ENCODE results near the gene KITLG. TPM values are rescaled to one million over a fixed set of nuclear protein-coding genes. Genes with fewer than 3 reads are reported as not detected.
"Not testable (repeated sequence)": the region's sequence is repeated elsewhere in the genome, so short reads cannot be mapped to it uniquely, and the experiment has no call there.

KITLG gene
- total RNA-seq, 1 donor from 2014 or later, result 13.2 TPM

DNA sequence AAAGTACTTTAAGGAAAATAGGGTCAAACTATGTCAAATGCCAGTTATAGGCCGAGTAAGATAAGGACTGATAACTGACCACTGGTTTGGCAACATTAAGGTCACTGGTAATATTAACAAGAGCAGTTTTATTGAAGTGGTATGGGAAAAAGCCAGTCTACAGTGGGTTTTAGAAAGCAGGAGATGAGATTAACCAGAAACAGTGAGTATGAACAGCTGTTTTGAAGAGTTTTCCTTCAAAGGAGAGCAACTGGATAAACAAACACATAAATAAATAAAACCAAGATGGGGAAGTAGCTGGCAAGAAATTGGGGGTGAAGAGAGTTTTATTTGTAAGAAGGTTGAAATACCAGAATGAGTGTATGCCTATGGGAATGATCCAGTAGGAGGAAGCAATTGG is 30.3 kb downstream of the KITLG start:
- Histone ChIP-seq H3K27me3 (no peaks in the 10 kb centered on the region), H3K9me3 (no peaks in the 10 kb centered on the region), H3K4me3 (no peak overlapping the region), H3K36me3 (no peaks in the 10 kb centered on the region), H3K27ac (no peak overlapping the region), H3K4me1 (peaks cover 0 to 9% of the 10 kb centered on the region in 2 donors)
- DNase-seq (ENCODE audit: low spot score in 2 of 2), result no peak
- no peak for TF ChIP-seq CTCF (IDR thresholded peaks at IDR 0.05)
- intact Hi-C loops (cut with DNase I), result no loop called here

DNA sequence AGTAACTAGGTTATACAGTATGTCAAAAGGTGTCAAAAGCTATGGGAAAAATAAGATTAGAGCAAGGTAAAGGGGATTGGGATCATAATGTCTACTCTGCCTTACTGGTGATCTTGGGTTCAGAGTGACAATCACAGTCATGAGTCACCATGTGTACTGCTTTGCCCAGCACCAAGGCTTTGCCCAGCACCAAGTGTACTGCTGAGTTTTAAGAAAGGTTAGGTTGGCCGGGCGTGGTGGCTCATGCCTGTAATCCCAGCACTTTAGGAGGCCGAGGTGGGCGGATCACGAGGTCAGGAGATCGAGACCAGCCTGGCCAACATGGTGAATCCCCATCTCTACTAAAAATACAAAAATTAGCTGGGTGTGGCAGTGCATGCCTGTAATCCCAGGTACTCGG is 32.3 kb downstream of the KITLG start:
- DNase-seq (ENCODE audit: low spot score in 2 of 2); H3K27me3 ChIP-seq; intact Hi-C loops (cut with DNase I); H3K36me3 ChIP-seq; H3K4me1 ChIP-seq; H3K9me3 ChIP-seq; H3K27ac ChIP-seq; H3K4me3 ChIP-seq: not testable (repeated sequence)

GRCh38 chr12:88546853-88547252 is 33.4 kb downstream of the KITLG start:
- H3K27me3 ChIP-seq, result no peaks in the 10 kb centered on the region
- intact Hi-C loops (cut with DNase I), result no loop called here
- DNase-seq (ENCODE audit: low spot score in 2 of 2), result no peak
- no peak overlapping the region for H3K4me3 ChIP-seq
- H3K27ac ChIP-seq, result no peak overlapping the region
- H3K4me1 ChIP-seq, result no peaks in the 10 kb centered on the region
- no peaks in the 10 kb centered on the region for H3K9me3 ChIP-seq
- no peak for TF ChIP-seq CTCF (IDR thresholded peaks at IDR 0.05)
- no peaks in the 10 kb centered on the region for H3K36me3 ChIP-seq

DNA sequence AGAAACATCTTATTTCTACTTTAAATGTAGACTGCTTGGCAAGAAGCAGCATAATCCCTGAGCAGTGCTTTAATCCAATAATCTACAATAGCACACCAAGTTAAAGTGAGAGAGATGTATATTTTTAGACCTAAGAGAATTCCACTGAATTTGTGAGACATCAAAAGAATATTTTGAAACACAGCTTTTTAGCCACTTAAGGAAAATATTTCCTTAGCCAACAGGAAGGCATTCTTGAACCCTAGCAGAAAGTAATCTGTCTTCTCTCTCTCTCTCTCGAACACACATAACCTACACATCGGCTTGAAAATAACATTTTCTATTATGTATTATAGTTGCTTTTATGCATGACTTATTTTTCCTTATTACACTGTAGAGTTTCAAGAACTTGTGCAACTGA is 34.0 kb downstream of the KITLG start:
- H3K9me3 ChIP-seq, result no peaks in the 10 kb centered on the region
- no peak overlapping the region for H3K4me3 ChIP-seq
- no peaks in the 10 kb centered on the region for H3K4me1 ChIP-seq
- no peak for DNase-seq (ENCODE audit: low spot score in 2 of 2)
- no peak for TF ChIP-seq CTCF (IDR thresholded peaks at IDR 0.05)
- no peak overlapping the region for H3K27ac ChIP-seq
- H3K36me3 ChIP-seq, result no peaks in the 10 kb centered on the region
- intact Hi-C loops (cut with DNase I), result no loop called here
- no peaks in the 10 kb centered on the region for H3K27me3 ChIP-seq

DNA sequence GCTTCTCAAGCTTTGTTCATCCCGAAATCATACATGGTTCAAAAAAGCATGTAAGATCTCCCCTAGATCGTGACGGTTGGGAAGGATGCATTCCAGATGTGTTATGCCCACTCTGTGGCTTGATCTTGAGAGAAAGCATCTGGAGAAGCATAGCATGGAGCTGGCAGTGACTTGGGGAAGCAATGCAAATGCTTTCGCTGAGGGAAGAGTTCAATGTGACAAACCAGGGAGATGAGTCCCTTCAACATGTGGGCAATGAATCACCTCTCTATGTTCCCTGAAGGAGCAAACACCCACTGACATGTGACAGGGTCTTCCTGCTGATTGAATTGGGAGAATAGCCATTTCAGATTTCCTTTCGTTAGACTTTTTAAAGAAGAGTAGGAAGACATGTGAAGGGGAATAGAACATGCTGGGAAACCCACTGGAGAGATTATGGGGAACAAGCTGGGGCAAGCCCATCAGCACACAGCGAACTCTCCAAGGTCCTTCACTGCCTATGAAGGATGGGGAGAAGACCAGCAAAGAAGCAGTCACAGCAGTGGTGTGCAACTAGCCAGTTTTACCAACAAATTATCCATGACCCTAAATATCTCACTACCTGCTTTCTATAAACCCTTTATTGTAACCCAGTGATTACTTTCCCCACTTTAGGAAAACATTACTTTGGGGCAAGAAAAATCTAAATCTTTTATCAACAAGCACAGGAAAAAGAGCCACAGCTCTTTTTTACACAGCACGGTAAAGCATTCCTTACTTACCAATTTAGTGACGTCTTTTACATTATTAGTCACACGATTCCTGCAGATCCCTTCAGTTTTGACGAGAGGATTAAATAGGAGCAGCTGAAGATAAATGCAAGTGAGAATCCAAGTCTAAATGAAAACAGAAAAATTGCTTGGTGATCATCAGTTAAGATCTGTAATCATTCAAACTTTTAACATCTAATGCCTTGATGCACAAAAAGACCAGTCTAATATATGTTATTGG is 35.0 kb downstream of the KITLG start:
- Histone ChIP-seq H3K27ac (no peak overlapping the region), H3K36me3 (no peaks in the 10 kb centered on the region), H3K9me3 (no peaks in the 10 kb centered on the region), H3K4me1 (no peaks in the 10 kb centered on the region), H3K4me3 (no peak overlapping the region), H3K27me3 (no peaks in the 10 kb centered on the region)
- DNase-seq (ENCODE audit: low spot score in 2 of 2), result no peak
- intact Hi-C loops (cut with DNase I), result no loop called here
- no peak for TF ChIP-seq CTCF (IDR thresholded peaks at IDR 0.05)

DNA sequence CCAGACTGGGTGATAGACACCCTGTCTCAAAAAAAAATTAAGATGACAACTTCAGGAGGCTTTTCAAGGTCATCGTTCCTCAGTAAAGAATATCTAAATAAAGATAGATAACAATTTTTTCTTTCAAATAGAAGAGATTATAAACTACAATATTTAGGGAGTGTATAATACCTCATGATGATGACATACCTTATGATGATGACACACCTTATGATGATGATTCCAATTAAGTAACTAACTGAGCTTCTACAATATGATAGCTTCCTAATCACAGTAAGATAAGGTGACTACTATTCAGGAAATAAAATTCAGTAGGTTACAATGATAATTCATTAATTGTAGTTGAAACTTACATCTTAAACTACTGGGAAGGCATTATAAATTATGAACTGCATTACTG is 40.4 kb downstream of the KITLG start:
- Histone ChIP-seq H3K4me3 (no peak overlapping the region), H3K27ac (no peak overlapping the region), H3K36me3 (no peaks in the 10 kb centered on the region), H3K9me3 (no peaks in the 10 kb centered on the region), H3K27me3 (no peaks in the 10 kb centered on the region), H3K4me1 (no peaks in the 10 kb centered on the region)
- no peak for DNase-seq (ENCODE audit: low spot score in 2 of 2)
- no peak for TF ChIP-seq CTCF (IDR thresholded peaks at IDR 0.05)
- intact Hi-C loops (cut with DNase I), result no loop called here

Data from ascending aorta (tissue), 2 donors.